HepG2 (cell line): ENCODE results near the gene GNA15. TPM values are rescaled to one million over a fixed set of nuclear protein-coding genes. Genes with fewer than 3 reads are reported as not detected.

Experiments used
- FLYWCH1 ChIP-seq: sonication (generic); formaldehyde crosslinking; IDR thresholded peaks from 2 replicates; pipeline ENCODE4 v1.8.1; 2023; ENCODE audit warnings: mild to moderate bottlenecking, missing genetic modification reagents
- GPN1 ChIP-seq: sonication (generic); formaldehyde crosslinking; IDR thresholded peaks from 2 replicates; pipeline ENCODE4 v1.5.1; 2020; ENCODE audit warnings: missing genetic modification reagents, borderline replicate concordance
- JDP2 ChIP-seq: sonication (generic); formaldehyde crosslinking; IDR thresholded peaks from 2 replicates; pipeline ENCODE4 v1.8.1; 2022; ENCODE audit warnings: missing genetic modification reagents, borderline replicate concordance
- MBNL3 ChIP-seq: fragments of 250-450 bp; sonication (Bioruptor Pico); conservative IDR thresholded peaks from 2 replicates; pipeline ENCODE4 v1.8.0; 2022; ENCODE audit warnings: mild to moderate bottlenecking, inconsistent platforms
- PAXIP1 ChIP-seq: sonication (generic); formaldehyde crosslinking; conservative IDR thresholded peaks from 2 replicates; pipeline ENCODE4 v1.4.0; 2020; ENCODE audit warnings: mild to moderate bottlenecking, missing genetic modification reagents, moderate library complexity
- POLR2A ChIP-seq, 2 experiments: IDR thresholded peaks; 2 replicates each; pipeline ENCODE4 v1.6.1; 2011; ENCODE audit warnings: low read depth in 2 of 2, low read length in 2 of 2, mild to moderate bottlenecking in 1 of 2, moderate library complexity in 1 of 2; ENCODE audit not compliant: insufficient read depth in 1 of 2
- PPARG ChIP-seq: conservative IDR thresholded peaks from 2 replicates; pipeline ENCODE4 v1.6.1; 2016; ENCODE audit warnings: missing biosample characterization, missing genetic modification reagents
- RCOR2 ChIP-seq: IDR thresholded peaks from 2 replicates; pipeline ENCODE4 v1.6.1; 2016; ENCODE audit warnings: missing biosample characterization, missing genetic modification reagents
- SALL2 ChIP-seq: sonication (generic); formaldehyde crosslinking; IDR thresholded peaks from 2 replicates; pipeline ENCODE4 v1.8.1; 2023; ENCODE audit warnings: mild to moderate bottlenecking, missing genetic modification reagents, inconsistent platforms
- SIN3A ChIP-seq: IDR thresholded peaks from 2 replicates; pipeline ENCODE4 v1.6.1; 2011; ENCODE audit warnings: low read depth, mild to moderate bottlenecking, control low read depth, low read length, borderline replicate concordance
- SMAD1 ChIP-seq: sonication (generic); formaldehyde crosslinking; IDR thresholded peaks from 2 replicates; pipeline ENCODE4 v1.4.0; 2020; ENCODE audit warnings: missing genetic modification reagents, low read depth, mild to moderate bottlenecking, borderline replicate concordance
- SMAD3 ChIP-seq: sonication (generic); formaldehyde crosslinking; IDR thresholded peaks from 2 replicates; pipeline ENCODE4 v1.4.0; 2020; ENCODE audit warnings: missing genetic modification reagents
- SP5 ChIP-seq: IDR thresholded peaks from 2 replicates; pipeline ENCODE4 v1.6.1; 2016; ENCODE audit warnings: low read depth, borderline replicate concordance
- SRSF4 ChIP-seq: fragments of 200-400 bp; formaldehyde crosslinking; IDR thresholded peaks from one replicate; pipeline ENCODE4 v1.6.1; 2018; ENCODE audit warnings: mild to moderate bottlenecking, low read depth, low read length, moderate library complexity; ENCODE audit not compliant: poor library complexity, severe bottlenecking
- TCF7 ChIP-seq: sonication (generic); IDR thresholded peaks from 2 replicates; pipeline ENCODE4 v1.6.1; 2016; ENCODE audit warnings: antibody characterized with exemption, low read depth
- XBP1 ChIP-seq: sonication (generic); formaldehyde crosslinking; IDR thresholded peaks from 2 replicates; pipeline ENCODE4 v1.5.0; 2020; ENCODE audit warnings: missing genetic modification reagents
- YEATS2 ChIP-seq: sonication (generic); formaldehyde crosslinking; IDR thresholded peaks from 2 replicates; pipeline ENCODE4 v1.4.0; 2020; ENCODE audit warnings: missing genetic modification reagents, borderline replicate concordance
- ZBTB38 ChIP-seq: sonication (generic); formaldehyde crosslinking; IDR thresholded peaks from 2 replicates; pipeline ENCODE4 v1.5.1; 2020; ENCODE audit warnings: mild to moderate bottlenecking, missing genetic modification reagents
- ZBTB49 ChIP-seq: sonication (generic); formaldehyde crosslinking; IDR thresholded peaks from 2 replicates; pipeline ENCODE4 v1.4.0; 2020; ENCODE audit warnings: missing genetic modification reagents, borderline replicate concordance
- ZC3H4 ChIP-seq: sonication (generic); formaldehyde crosslinking; IDR thresholded peaks from 2 replicates; pipeline ENCODE4 v1.4.0; 2020; ENCODE audit warnings: missing genetic modification reagents, borderline replicate concordance
- ZFP36L2 ChIP-seq: sonication (generic); formaldehyde crosslinking; IDR thresholded peaks from 2 replicates; pipeline ENCODE4 v1.4.0; 2020; ENCODE audit warnings: missing genetic modification reagents
- ZNF160 ChIP-seq: sonication (generic); formaldehyde crosslinking; IDR thresholded peaks from 2 replicates; pipeline ENCODE4 v1.8.0; 2022; ENCODE audit warnings: mild to moderate bottlenecking, inconsistent platforms, missing genetic modification reagents
- ZNF232 ChIP-seq: sonication (generic); formaldehyde crosslinking; IDR thresholded peaks from 2 replicates; pipeline ENCODE4 v1.4.0; 2020; ENCODE audit warnings: missing genetic modification reagents, borderline replicate concordance
- ZNF251 ChIP-seq: sonication (generic); formaldehyde crosslinking; IDR thresholded peaks from 2 replicates; pipeline ENCODE4 v1.9.0; 2021; ENCODE audit warnings: mild to moderate bottlenecking, missing genetic modification reagents
- ZNF337 ChIP-seq: sonication (generic); formaldehyde crosslinking; IDR thresholded peaks from 2 replicates; pipeline ENCODE4 v1.5.1; 2020; ENCODE audit warnings: missing genetic modification reagents, low read depth, mild to moderate bottlenecking, borderline replicate concordance
- ZNF660 ChIP-seq: sonication (generic); formaldehyde crosslinking; IDR thresholded peaks from 2 replicates; pipeline ENCODE4 v1.5.1; 2020; ENCODE audit warnings: mild to moderate bottlenecking, low read depth, missing genetic modification reagents, borderline replicate concordance
- ZNF674 ChIP-seq: sonication (generic); formaldehyde crosslinking; IDR thresholded peaks from 2 replicates; pipeline ENCODE4 v1.5.0; 2020; ENCODE audit warnings: low read depth, mild to moderate bottlenecking, missing genetic modification reagents
- ZNF781 ChIP-seq: sonication (generic); formaldehyde crosslinking; IDR thresholded peaks from 2 replicates; pipeline ENCODE4 v1.5.1; 2020; ENCODE audit warnings: borderline replicate concordance, mild to moderate bottlenecking, missing genetic modification reagents; ENCODE audit errors: not compliant biosample characterization
- polyA plus RNA-seq, 8 experiments: library from polyadenylated mRNA; depleted of rRNA in 3 of 8; stranded (reverse) in 7 of 8; unstranded in 1 of 8; fragments of >200 nt; fragmentation: Illumina TruSeq in 4 of 8; extraction: Trizol in 4 of 8; gene quantifications; 2 replicates each; pipeline versions ENCODE4 v1.2.1 to v1.2.3, GENCODE V29; 2011 to 2016; ENCODE audit warnings: low read depth in 4 of 8, missing spikeins in 1 of 8, mixed read lengths in 1 of 8; ENCODE audit not compliant: insufficient read depth in 1 of 8
- total RNA-seq, 5 experiments: library from RNA; depleted of rRNA; stranded (reverse); fragments of >200 nt; fragmentation: Illumina TruSeq; extraction: Trizol; gene quantifications; 2 replicates each; pipeline ENCODE4 v1.2.3, GENCODE V29; 2016; ENCODE audit warnings: low read depth in 1 of 5

Gene GNA15
- total and polyA plus RNA-seq, 2 of the 13 experiments (the other 11 are each of a cell fraction or from before 2014, with no cell fraction given) = not detected

GRCh38 chr19:3096902-3097326, 38.9 kb upstream of the GNA15 start (continued):
- TF ChIP-seq ZNF674 (CRISPR knock-in tag) (no peak), SIN3A (no peak), SALL2 (CRISPR knock-in tag) (no peak), ZFP36L2 (CRISPR knock-in tag) (no peak), TCF7 (no peak), ZNF160 (CRISPR knock-in tag) (no peak), ZNF251 (CRISPR knock-in tag) (no peak), GPN1 (CRISPR knock-in tag) (0 out of 2 replicates have a peak, but pooled peaks have one; percentile 7), XBP1 (CRISPR knock-in tag) (no peak), ZBTB49 (CRISPR knock-in tag) (no peak), ZC3H4 (CRISPR knock-in tag) (no peak), ZNF337 (CRISPR knock-in tag) (no peak), SMAD3 (CRISPR knock-in tag) (no peak), POLR2A (IDR thresholded peaks at IDR 0.05; ENCODE audit: insufficient read depth in 1 of 2, low read depth in 2 of 2, low read length in 2 of 2) (peak in 1 of 2 experiments; percentile 47; a peak in 3 of 4 replicates), YEATS2 (CRISPR knock-in tag) (no peak), ZNF781 (no peak), PAXIP1 (peak; percentile 92), ZNF232 (no peak), FLYWCH1 (CRISPR knock-in tag) (no peak), SP5 (CRISPR knock-in tag) (no peak), MBNL3 (CRISPR knock-in tag) (no peak), ZBTB38 (CRISPR knock-in tag) (no peak), PPARG (no peak), JDP2 (no peak), SRSF4 (no peak), ZNF660 (CRISPR knock-in tag) (no peak), SMAD1 (CRISPR knock-in tag) (no peak), RCOR2 (no peak)
